Adipocyte (in vitro differentiated cells): Measurements from ENCODE around the gene APOB.
A peak's percentile ranks its signal among the peaks of the same experiment; 100 is the strongest.

Source experiments
- DNase-seq: peaks from one replicate; pipeline ENCODE4 v3.0.0-alpha.2; 2015; ENCODE audit warnings: low read depth
- H3K27me3 ChIP-seq: replicated peaks from 2 replicates; pipeline ENCODE4 v1.7.0; 2013; ENCODE audit warnings: mild to moderate bottlenecking, low read length, moderate library complexity; ENCODE audit not compliant: control insufficient read depth, insufficient read depth
- H3K36me3 ChIP-seq: 2 replicates; pipeline ENCODE4 v1.7.0; 2013; ENCODE audit warnings: low read length, mild to moderate bottlenecking, moderate library complexity; ENCODE audit not compliant: control insufficient read depth, insufficient read depth, severe bottlenecking
- H3K4me1 ChIP-seq: 2 replicates; pipeline ENCODE4 v1.7.0; 2013; ENCODE audit warnings: mild to moderate bottlenecking, low read length, moderate library complexity; ENCODE audit not compliant: control insufficient read depth, insufficient read depth
- H3K4me3 ChIP-seq: 2 replicates; pipeline ENCODE4 v1.7.0; 2013; ENCODE audit warnings: mild to moderate bottlenecking, low read length, moderate library complexity
- H3K9ac ChIP-seq: 2 replicates; pipeline ENCODE4 v1.7.0; 2013; ENCODE audit warnings: mild to moderate bottlenecking, low read length, moderate library complexity
- H3K9me3 ChIP-seq: 2 replicates; pipeline ENCODE4 v1.7.0; 2013; ENCODE audit warnings: mild to moderate bottlenecking, low read length, moderate library complexity; ENCODE audit not compliant: control insufficient read depth

The APOB gene

DNA sequence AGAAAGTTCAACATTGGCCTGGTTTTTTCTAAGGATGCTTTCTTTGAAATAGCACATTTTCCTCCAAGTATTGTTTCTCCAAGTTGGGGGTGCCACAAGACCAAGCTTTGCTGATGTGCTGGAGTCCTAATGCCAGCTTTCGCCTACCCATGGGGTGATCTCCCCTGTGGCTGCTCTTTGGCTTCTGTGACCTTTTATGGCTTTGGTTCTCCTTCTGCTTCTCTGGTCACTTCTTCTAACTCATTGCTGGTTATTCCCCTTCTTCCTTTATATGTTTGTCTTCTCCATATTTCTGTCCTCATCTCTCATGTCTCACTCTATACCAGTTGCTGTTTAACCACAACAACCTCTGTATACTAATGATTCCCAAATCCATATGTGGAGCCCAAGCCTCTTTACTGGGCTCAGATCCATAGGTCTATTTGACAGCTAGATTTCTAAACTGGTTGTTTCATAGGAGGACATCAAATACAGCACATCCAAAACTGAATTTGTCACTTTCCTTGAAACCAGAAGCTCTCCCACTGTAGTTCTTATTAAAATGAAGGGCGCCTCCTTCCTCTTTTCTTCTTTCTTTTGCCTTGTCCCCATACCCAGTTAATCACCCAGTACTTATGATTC lies 23.1 kb downstream of the APOB start:
- Histone ChIP-seq H3K27me3 (peaks cover 19% of the 10 kb centered on the region), H3K4me3 (no peak overlapping the region), H3K9me3 (peaks cover 7% of the 10 kb centered on the region), H3K9ac (no peak overlapping the region), H3K36me3 (peaks cover 5% of the 10 kb centered on the region), H3K4me1 (no peaks in the 10 kb centered on the region)
- DNase-seq = no peak

DNA sequence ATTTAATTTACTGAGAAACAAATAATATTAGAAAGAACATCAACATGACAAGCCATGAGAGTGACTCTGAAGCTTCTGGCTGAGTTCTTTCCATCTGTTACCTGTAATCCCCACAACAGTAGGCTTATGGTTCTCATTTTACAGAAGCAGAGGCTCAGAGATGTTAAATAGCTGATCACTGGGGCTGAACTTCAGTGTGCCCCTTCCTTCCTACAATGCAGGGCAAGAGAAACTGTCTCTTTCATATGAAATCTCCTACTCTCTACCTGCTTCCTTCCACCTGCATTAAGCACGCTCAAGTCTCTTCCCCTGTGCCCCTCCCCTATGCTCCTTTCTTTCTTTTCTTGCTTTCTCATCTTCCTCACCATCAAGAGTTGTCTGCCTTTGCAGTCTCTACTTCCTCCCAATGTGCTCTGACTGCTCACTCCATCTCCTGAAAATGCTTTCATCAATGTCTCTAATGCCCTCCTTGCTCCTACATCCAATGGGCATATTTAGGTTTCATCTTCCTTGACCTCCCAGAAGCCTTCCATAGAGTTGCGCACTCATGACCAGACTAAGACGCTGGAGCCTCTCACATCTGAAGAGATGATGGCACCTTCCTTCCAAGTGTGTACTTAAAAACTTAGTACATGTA lies 23.7 kb downstream of the APOB start:
- Histone ChIP-seq H3K4me1 (no peaks in the 10 kb centered on the region), H3K9ac (no peak overlapping the region)
- no peak for DNase-seq

DNA sequence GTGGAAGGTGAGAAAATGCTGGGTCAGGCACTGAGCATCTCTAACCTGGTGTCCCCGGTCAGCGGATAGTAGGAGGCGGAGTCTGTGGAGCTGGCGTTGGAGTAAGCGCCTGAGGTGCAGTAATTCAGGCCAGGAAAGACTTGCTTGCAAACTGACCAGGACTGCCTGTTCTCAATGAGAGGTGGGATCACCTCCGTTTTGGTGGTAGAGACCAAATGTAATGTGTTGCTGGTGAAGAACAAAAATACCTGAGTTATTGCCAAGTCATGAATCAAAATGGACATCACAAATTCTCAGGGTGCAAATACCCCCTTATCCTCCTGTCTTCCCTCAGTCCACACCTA lies 24.2 kb downstream of the APOB start:
- no peak for DNase-seq
- no peak overlapping the region for H3K9ac ChIP-seq
- H3K9me3 ChIP-seq = peaks cover 7% of the 10 kb centered on the region
- H3K4me1 ChIP-seq = no peaks in the 10 kb centered on the region
- peaks cover 5% of the 10 kb centered on the region for H3K36me3 ChIP-seq
- peaks cover 19% of the 10 kb centered on the region for H3K27me3 ChIP-seq
- no peak overlapping the region for H3K4me3 ChIP-seq

More for the DNA sequence above, 23.7 kb downstream of the APOB start:
- Histone ChIP-seq H3K9me3 (peaks cover 7% of the 10 kb centered on the region), H3K27me3 (peaks cover 19% of the 10 kb centered on the region), H3K4me3 (no peak overlapping the region), H3K36me3 (peaks cover 5% of the 10 kb centered on the region)

DNA sequence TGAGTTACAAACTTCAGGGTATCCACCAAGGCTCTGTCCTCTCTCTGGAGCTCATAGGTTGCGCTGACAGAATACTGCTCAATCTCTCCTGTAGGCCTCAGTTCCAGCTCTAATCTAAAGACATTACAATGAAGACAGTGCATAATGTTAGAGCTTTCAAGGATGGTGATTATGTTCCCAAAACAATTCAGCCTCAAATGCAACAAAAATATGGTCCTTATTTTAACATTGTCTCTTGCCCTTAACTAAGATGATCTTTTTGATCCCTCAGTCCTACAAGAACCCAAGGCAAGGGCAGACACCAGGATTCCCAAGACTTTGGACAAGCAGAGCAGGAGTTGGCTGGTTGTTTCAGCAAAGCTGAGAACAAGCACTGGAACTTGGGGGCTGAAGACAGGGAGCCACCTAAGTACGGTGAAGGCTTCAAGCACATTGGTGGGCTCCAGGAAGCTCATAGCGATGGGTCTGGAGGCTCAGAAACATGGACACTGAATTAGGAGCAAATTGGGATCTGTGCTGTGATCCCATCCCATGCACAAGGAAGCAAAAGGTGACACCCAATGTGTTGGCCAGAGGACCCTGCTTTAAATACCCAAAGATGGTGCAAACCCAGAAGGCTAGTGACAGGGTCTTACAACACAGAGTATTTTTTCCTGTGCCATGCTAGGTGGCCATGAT lies 24.7 kb downstream of the APOB start:
- no peak for DNase-seq
- Histone ChIP-seq H3K27me3 (peaks cover 19% of the 10 kb centered on the region), H3K4me3 (no peak overlapping the region), H3K36me3 (peaks cover 5% of the 10 kb centered on the region), H3K9me3 (peaks cover 7% of the 10 kb centered on the region), H3K9ac (no peak overlapping the region), H3K4me1 (no peaks in the 10 kb centered on the region)

DNA sequence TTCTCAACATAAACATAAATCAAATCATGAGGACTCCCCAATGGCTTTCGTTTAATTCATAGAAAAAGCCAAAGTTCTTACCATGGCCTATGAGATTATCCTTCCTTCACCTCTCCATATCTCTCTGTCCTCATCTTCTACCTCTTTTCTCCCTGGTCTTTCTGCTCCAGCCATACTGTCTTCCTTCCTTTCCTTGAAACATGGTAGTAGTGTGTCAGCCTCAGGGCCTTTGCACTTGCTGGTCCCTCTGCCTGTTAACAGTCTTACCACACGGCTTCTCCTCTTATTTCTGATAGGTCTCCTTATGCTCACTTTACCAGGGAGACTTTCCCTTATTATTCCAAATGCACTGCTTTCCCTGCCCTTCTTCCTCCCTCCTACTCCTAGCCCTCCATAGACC lies 25.6 kb downstream of the APOB start:
- no peak overlapping the region for H3K9ac ChIP-seq
- H3K9me3 ChIP-seq = peaks cover 7% of the 10 kb centered on the region
- peaks cover 5% of the 10 kb centered on the region for H3K36me3 ChIP-seq
- no peaks in the 10 kb centered on the region for H3K4me1 ChIP-seq
- no peak for DNase-seq
- peaks cover 22% of the 10 kb centered on the region for H3K27me3 ChIP-seq
- no peak overlapping the region for H3K4me3 ChIP-seq

DNA sequence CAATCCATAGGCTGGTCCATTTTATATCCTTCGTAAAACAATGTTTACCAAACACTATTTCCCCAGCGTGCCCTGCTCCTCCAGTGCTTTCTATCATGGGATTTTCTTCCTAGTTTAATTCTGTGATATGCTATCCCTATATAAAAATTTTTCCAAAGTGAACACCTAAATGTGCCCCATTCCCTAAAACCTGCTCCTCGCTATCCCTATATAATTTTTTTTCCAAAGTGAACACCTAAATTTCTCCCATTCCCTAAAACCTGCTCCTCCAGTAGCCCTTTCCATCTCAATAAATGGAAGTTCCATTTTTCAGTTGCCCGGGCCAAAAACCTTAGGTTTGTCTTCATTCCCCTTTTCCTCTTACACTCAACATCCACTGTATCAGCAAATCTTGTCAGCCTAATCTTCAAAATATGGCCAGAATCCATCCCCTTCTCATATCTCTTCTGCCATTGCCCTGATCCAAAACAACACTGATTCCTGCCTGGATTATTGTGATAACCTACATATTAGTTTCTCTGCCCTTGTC lies 26.1 kb downstream of the APOB start:
- H3K4me1 ChIP-seq = no peaks in the 10 kb centered on the region
- no peak for DNase-seq
- H3K27me3 ChIP-seq = peaks cover 19% of the 10 kb centered on the region
- H3K9me3 ChIP-seq = peaks cover 7% of the 10 kb centered on the region
- no peak overlapping the region for H3K9ac ChIP-seq
- peaks cover 5% of the 10 kb centered on the region for H3K36me3 ChIP-seq
- H3K4me3 ChIP-seq = no peak overlapping the region

DNA sequence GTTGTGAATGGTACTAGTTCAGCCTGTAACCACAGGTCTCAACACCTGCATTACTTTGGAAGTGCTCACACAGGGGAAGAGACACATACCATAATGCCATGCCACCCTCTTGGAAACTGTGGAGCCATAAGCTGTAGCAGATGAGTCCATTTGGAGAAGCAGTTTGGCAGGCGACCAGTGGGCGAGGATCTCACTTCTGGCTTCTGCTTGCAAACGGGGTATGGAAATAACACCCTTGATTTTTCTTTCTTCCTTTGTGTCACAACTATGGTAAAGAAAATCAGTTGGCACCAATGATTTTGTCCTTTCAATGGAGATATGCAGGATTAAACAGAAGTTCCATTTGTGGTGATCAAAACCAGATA lies 28.6 kb downstream of the APOB start:
- peaks cover 5% of the 10 kb centered on the region for H3K36me3 ChIP-seq
- H3K9me3 ChIP-seq = peaks cover 7% of the 10 kb centered on the region
- H3K4me3 ChIP-seq = no peak overlapping the region
- DNase-seq = no peak
- no peak overlapping the region for H3K9ac ChIP-seq
- H3K4me1 ChIP-seq = no peaks in the 10 kb centered on the region
- peaks cover 9% of the 10 kb centered on the region for H3K27me3 ChIP-seq

DNA sequence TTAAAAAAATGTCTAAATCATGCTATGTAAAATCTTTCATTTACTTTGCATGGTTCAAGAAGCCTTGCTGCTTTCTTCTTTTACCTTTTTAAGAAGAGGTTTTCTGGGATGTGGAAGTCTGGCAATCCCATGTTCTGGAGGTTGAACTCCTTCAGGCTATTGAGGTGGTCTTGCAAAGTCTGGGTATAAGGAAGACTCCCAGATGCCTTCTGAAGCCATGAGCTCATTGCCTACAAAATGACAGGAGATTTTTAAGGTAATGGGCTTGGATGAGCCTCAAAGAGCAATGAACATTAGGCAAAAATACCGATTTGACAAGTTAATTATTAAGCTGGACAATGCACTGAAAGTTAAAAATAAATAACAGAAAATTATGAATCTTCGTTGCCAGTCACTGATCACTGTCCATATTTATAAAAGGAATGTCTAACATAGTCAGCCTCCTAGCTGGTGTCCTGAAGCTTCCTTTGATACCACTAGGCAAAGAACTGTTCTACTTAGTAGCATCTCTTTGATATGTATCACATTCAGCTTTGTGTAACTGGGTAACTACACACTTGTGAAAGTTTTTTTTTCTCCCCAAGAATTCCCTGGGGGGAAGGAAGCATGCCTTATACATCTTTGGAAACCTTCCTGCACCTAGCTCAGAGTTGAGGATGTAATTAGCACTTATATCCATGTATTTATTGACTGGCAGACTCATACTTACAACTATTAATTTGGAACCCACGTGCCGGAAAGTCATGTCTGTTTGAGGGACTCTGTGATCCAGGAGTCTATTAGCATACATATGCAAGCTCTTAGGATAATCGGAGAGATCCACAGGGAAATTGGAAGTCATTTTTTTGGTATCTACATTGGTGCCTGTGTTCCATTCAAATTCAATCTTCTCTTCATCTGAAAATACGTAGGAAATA lies 29.3 kb downstream of the APOB start:
- Histone ChIP-seq H3K9ac (no peak overlapping the region), H3K27me3 (peaks cover 4% of the 10 kb centered on the region), H3K4me1 (no peaks in the 10 kb centered on the region), H3K36me3 (peaks cover 5% of the 10 kb centered on the region), H3K9me3 (peaks cover 7% of the 10 kb centered on the region), H3K4me3 (no peak overlapping the region)
- DNase-seq = no peak

DNA sequence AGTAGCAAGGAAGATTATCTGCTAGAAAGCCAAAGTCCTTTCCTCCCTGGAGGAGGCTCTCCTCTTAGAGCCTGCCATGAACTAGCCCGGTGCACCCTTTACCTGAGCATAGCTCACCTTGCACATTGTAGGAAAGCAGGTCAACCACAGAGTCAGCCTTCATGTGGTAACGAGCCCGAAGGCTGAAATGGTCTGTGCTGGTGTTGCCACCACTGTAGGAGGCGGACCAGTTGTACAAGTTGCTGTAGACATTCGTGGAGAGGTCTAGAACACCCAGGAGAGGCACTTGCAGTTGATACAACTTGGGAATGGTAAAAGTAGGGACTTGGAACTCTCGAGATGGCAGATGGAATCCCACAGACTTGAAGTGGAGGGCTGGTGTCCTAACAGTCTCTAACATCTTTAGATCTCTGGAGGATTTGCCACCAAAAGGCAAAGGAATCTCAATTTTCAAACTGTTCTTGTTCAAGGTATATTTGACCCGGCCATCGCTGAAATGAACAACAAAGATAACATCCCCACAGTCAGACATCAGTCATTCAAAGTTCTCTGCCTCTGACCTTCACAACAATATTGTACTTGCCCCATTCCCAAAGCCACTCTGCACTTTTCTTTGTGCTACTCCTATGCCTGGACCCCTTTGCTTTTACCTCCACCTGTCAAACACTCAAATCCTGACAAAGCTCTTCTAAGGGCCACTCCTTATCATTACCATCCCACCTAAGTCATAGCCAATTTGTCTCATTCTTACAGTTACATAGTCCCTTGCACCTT lies 30.6 kb downstream of the APOB start:
- Histone ChIP-seq H3K9ac (no peak overlapping the region), H3K36me3 (no peaks in the 10 kb centered on the region), H3K4me1 (no peaks in the 10 kb centered on the region), H3K9me3 (peaks cover 15% of the 10 kb centered on the region), H3K4me3 (no peak overlapping the region), H3K27me3 (peaks cover 4% of the 10 kb centered on the region)
- DNase-seq = no peak

DNA sequence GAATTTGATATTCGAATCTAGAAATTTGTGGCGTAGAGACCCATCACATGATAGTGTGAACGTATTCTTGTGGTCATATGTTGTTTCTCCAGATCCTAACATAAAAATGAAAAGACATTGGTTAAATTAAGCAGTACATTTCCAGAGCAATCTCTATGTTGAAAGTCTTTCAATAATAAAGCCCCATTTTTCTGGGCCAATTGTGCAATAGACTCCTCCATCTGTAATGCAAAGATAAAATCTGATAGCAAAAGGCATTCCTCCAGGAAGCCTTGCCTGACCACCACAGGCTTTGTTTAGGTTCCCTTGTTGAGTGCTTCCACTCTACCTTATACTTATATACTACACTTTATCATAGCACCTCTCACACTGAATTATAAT lies 31.3 kb downstream of the APOB start:
- peak; percentile 42 for DNase-seq
- no peaks in the 10 kb centered on the region for H3K4me1 ChIP-seq
- H3K9ac ChIP-seq = no peak overlapping the region
- no peaks in the 10 kb centered on the region for H3K36me3 ChIP-seq
- H3K9me3 ChIP-seq = peaks cover 19% of the 10 kb centered on the region
- peaks cover 4% of the 10 kb centered on the region for H3K27me3 ChIP-seq
- no peak overlapping the region for H3K4me3 ChIP-seq
